ENCODE measurements around the gene DYDC1.

The DYDC1 gene

GRCh38 chr10:80288849-80289248 lies 67.7 kb downstream of the DYDC1 start:
- intact Hi-C loops (cut with DNase I) = no loop called here
- no peak for DNase-seq
